Heart right ventricle (tissue), 16 donors: ENCODE data around the gene SC5D. TPM values are rescaled to one million over a fixed set of nuclear protein-coding genes. Genes with fewer than 3 reads are reported as not detected.

Experiments
- ATAC-seq, 8 donors: fragments of 200-7000 bp; cut with Tn5 transposase; one replicate each; pipeline ENCODE4 v1.9.1; 2020; ENCODE audit warnings: mild to moderate bottlenecking in 8 of 8, moderate library complexity in 8 of 8, moderate number of reproducible peaks in 1 of 8
- DNase-seq, 2 donors: peaks; one replicate each; pipeline ENCODE4 v3.0.0-alpha.2; 2020
- H3K27ac ChIP-seq, 10 donors: fragments of 200-600 bp; sonication (generic) in 2 of 10; one replicate each; pipeline versions ENCODE4 v1.5.0 to v1.8.0; 2020 to 2022; ENCODE audit warnings: mild to moderate bottlenecking in 3 of 10
- H3K27me3 ChIP-seq, 7 donors: fragments of 200-600 bp; one replicate each; pipeline ENCODE4 v1.8.0; 2021 to 2022; ENCODE audit warnings: mild to moderate bottlenecking in 2 of 7
- H3K36me3 ChIP-seq, 9 donors: fragments of 200-600 bp; sonication (generic) in 1 of 9; one replicate each; pipeline versions ENCODE4 v1.5.0 to v1.8.0; 2020 to 2022; ENCODE audit warnings: mild to moderate bottlenecking in 2 of 9
- H3K4me1 ChIP-seq, 9 donors: fragments of 200-600 bp; sonication (generic) in 1 of 9; one replicate each; pipeline versions ENCODE4 v1.5.0 to v1.8.0; 2020 to 2022; ENCODE audit warnings: mild to moderate bottlenecking in 4 of 9
- H3K4me3 ChIP-seq, 10 donors: fragments of 200-600 bp; sonication (generic) in 2 of 10; one replicate each; pipeline versions ENCODE4 v1.5.0 to v1.8.0; 2020 to 2022; ENCODE audit warnings: mild to moderate bottlenecking in 7 of 10, moderate library complexity in 2 of 10
- H3K9me3 ChIP-seq, 11 donors: fragments of 200-600 bp in 10 of 11; sonication (generic) in 2 of 11; one replicate each; pipeline versions ENCODE4 v1.5.0 to v1.8.0; 2013 to 2022; ENCODE audit warnings: mild to moderate bottlenecking in 2 of 11, control low read depth in 1 of 11, moderate library complexity in 1 of 11
- WGBS, 2 donors: extraction: QIAGEN DNeasy Blood & Tissue Kit; methylation state at CpG; one replicate each; pipeline ENCODE4 v1.1.7; 2013; ENCODE audit warnings: inconsistent platforms in 1 of 2; 5-methylcytosine and 5-hydroxymethylcytosine counted together
- intact Hi-C, 10 donors: fragments of 100-400 bp; cut with DNase I; formaldehyde crosslinking; loops; one replicate each; pipeline versions ENCODE4 v1.11.1 to v1.14.2; 2022
- polyA plus RNA-seq, 2 donors: library from polyadenylated mRNA; stranded (reverse); fragments of 200-250 nt; gene quantifications; one replicate each; pipeline ENCODE4 v1.2.3, GENCODE V29; 2013
- total RNA-seq, 10 donors: library from RNA; stranded (reverse); fragmentation: NEBNext Ultra II Directional in 3 of 10; extraction: Animal tissue kit (Norgen Biotek cat#: 25700) in 3 of 10; gene quantifications; one replicate each; pipeline versions ENCODE4 v1.2.1 to v1.2.4, GENCODE V29; 2021 to 2023
- TF ChIP-seq, protein P1 (sequence below), 9 donors: fragments of 200-600 bp; sonication (generic) in 2 of 9; IDR thresholded peaks; one replicate each; pipeline versions ENCODE4 v1.5.0 to v1.8.0; 2021 to 2022; ENCODE audit warnings: antibody characterized with exemption in 9 of 9, mild to moderate bottlenecking in 5 of 9, moderate library complexity in 1 of 9
- donor health status: Arrhythmogenic right ventricular cardiomyopathy.
- donor health status: ischemic (EF 13 %, LVEDD 7.1; RV severe dilation, severe dysfunction).
- donor health status: healthy with polysubstance abuse.
- donor health status: DM: no; HTN: yes; CAD: no.
- donor health status: DM: no; HTN: no; CAD: no.
- donor health status: ischemic (EF 25% LVEDD 6.9; RV normal size, moderate dysfunction).
- donor health status: ischemic (EF 25% LVEDD 5.7; RV mildly dilated, moderate dysfunction).
- donor health status: healthy.
- donor health status: DM: yes; HTN: yes; CAD: no.
- donor health status: Ischemic cardiomyopathy.
- donor health status: ischemic (EF 35%, LVEDD 5.7; RV mildly dilated, moderate dysfunction).
- donor health status: nonischemic (EF 11% LVEDD 7.7; RV severe dilation, severe dysfunction).
- donor health status: DM: yes; HTN: yes; CAD: no.
- donor health status: PGD.
- donor health status: ischemic (EF 29% LVEDD 5.4; RV normal size, mild dysfunction).
- donor health status: nonischemic (EF 23%, LVEDD 6.1; RV moderate dilation, normal function).

Gene SC5D
- total and polyA plus RNA-seq, 12 donors, result 10.7 to 30.6 (median 20.4) TPM

DNA sequence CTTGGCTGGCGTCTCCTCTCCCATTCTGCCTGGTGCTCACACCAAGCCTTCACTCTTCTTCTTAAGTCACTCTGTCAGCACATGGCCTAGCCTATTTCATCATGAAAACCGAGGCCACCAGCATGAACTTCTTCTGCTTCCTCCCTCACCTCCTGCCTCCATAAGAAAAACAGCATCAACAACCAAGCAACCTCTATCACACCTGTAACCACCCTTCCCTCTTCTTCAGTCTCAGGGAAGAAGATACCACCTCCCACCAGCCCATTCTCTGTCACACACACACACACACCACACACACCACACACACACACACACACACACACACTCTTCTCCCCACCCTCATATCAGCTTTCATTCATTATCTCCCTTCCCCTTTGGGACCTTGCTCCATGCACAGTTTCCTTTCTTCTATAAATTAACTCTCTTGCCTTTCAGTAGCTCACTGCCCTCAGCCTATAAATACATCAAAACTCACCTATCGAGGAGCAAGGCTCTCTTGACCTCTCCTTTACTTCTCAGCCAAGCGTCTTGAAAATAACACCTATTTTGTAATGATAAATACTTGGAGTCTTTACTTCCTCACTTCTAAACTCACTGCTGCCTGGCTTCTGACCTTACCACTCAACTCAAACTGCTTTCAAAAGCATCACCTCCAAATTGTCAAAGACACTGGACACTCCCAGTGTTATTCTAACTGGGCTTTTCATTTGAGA lies 36.6 kb downstream of the SC5D start:
- DNase-seq (no peak), ATAC-seq (no peak)
- TF ChIP-seq, protein P1, sequence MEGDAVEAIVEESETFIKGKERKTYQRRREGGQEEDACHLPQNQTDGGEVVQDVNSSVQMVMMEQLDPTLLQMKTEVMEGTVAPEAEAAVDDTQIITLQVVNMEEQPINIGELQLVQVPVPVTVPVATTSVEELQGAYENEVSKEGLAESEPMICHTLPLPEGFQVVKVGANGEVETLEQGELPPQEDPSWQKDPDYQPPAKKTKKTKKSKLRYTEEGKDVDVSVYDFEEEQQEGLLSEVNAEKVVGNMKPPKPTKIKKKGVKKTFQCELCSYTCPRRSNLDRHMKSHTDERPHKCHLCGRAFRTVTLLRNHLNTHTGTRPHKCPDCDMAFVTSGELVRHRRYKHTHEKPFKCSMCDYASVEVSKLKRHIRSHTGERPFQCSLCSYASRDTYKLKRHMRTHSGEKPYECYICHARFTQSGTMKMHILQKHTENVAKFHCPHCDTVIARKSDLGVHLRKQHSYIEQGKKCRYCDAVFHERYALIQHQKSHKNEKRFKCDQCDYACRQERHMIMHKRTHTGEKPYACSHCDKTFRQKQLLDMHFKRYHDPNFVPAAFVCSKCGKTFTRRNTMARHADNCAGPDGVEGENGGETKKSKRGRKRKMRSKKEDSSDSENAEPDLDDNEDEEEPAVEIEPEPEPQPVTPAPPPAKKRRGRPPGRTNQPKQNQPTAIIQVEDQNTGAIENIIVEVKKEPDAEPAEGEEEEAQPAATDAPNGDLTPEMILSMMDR (IDR thresholded peaks at IDR 0.05), result no peak
- Histone ChIP-seq H3K36me3 (no peaks in the 10 kb centered on the region), H3K27ac (no peak overlapping the region), H3K4me1 (peaks cover 0 to 11% (median 0%) of the 10 kb centered on the region in 9 donors), H3K4me3 (no peak overlapping the region), H3K27me3 (peaks cover 0 to 32% (median 13%) of the 10 kb centered on the region in 7 donors), H3K9me3 (no peaks in the 10 kb centered on the region)
- 38 to 44% methylated on average over 4 of the region's 4 CpGs for WGBS, 2 donors
- intact Hi-C loops, result loop anchor here in 7 of 10 donors (10.0 kb wide), 6 partner anchors 96 to 1186 kb away; partner anchors contain the start of genes SORL1 (in 3 of the 7) and SORL1-AS1 (in 3 of the 7)

DNA sequence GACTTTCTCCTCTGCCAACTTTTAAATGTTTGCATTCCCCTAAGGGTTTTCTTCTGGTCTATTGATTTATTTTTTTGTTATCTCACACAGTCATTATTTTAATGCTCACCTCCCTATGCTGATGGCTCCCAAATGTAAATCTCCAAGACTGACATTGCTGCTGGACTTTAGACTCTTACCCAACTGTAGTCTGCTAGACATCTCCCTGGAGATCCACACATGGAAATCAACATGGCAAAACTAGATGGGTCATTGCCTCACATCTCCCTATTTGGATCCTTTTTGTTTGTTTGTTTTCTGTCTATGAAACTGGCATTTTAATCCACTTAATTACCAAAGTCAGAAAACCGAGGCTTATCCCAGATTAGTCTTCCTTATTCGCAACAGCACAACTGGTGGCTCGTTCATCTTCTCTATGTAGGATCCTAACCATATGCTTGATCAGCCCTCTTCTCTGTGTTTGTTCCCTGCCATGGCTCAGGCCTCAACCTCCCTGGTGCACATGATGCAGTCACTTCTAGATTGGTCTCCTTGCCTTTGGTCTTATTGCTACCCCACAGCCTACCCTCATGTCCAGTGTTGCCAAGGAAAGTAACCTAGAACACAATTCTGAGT lies 37.3 kb downstream of the SC5D start:
- H3K27me3 ChIP-seq, result peaks cover 0 to 32% (median 13%) of the 10 kb centered on the region in 7 donors
- no peaks in the 10 kb centered on the region for H3K36me3 ChIP-seq
- no peaks in the 10 kb centered on the region for H3K9me3 ChIP-seq
- intact Hi-C loops, result loop anchor here in 9 of 10 donors (10.0 kb wide), 6 partner anchors 95 to 1185 kb away; partner anchors contain the start of genes SORL1 (in 3 of the 9) and SORL1-AS1 (in 3 of the 9)
- WGBS, 2 donors, result 93 to 97% methylated on average over 3 of the region's 3 CpGs
- DNase-seq, result no peak
- ATAC-seq, result no peak
- H3K27ac ChIP-seq, result no peak overlapping the region
- TF ChIP-seq, protein P1 (IDR thresholded peaks at IDR 0.05), result no peak
- H3K4me1 ChIP-seq, result peaks cover 0 to 11% (median 0%) of the 10 kb centered on the region in 9 donors
- H3K4me3 ChIP-seq, result no peak overlapping the region

DNA sequence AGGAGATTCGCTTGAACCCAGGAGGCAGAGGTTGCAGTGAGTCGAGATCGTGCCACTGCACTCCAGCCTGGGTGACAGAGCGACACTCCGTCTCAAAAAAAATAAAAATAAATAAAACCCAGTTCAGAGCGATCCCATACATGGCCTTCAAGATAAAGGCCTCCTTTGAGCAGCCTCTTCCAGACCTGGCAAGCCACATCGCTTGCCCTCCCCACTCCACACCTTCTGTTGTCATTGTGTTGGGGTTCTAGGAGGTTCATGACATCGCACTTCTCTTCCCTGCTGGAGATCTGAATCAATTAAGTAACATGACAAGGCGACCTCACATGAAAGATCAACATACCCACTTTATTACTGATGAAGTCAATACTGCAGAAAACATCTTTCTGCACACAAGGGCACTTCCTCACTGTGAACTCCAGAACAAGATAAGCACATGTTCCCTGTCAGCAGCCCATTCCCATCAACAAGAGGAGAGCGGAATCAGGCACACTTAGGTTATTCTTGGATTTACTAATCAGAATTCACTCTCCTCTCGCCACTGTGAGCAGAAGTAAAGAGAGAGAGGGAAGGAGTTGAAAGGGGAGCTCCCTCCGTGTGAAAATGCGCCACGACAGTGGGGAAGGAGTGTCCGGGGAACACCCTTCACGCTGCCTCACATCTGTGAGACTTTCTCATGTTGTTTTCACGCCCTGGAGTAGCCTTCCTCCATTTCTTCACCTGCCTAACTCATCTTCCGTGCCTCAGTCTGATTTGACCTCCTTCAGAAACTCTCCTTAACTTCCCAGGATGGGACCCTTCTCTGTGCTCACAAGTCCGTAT lies 38.3 kb downstream of the SC5D start:
- WGBS, 2 donors, result 45 to 54% methylated on average over 19 of the region's 19 CpGs
- H3K27me3 ChIP-seq, result peaks cover 0 to 32% (median 13%) of the 10 kb centered on the region in 7 donors
- TF ChIP-seq, protein P1 (IDR thresholded peaks at IDR 0.05), result no peak
- H3K9me3 ChIP-seq, result no peaks in the 10 kb centered on the region
- intact Hi-C loops, result loop anchor here in 2 of 10 donors (10.0 kb wide), 1 partner anchor 94 kb away; no protein-coding TSS in a partner anchor
- no peaks in the 10 kb centered on the region for H3K36me3 ChIP-seq
- H3K4me3 ChIP-seq, result no peak overlapping the region
- H3K27ac ChIP-seq, result no peak overlapping the region
- H3K4me1 ChIP-seq, result peaks cover 0 to 11% (median 0%) of the 10 kb centered on the region in 9 donors
- no peak for DNase-seq
- peak in 7 of 8 donors; percentile 29 to 95 (median 69) for ATAC-seq
